Measurements from ENCODE around the gene C11orf86. TPM values are rescaled to one million over a fixed set of nuclear protein-coding genes. Genes with fewer than 3 reads are reported as not detected.

C11orf86 gene
- total RNA-seq, 1 experiment from 2014 or later = 0.25 TPM

Small RNA genes lying within 50 kb of the gene (microRNA-seq; reads per million reads assigned to microRNA genes)
- 1.6 reads per million for gene MIR3163 (ENCODE audit: borderline number of aligned reads)

Other genes starting within 250 kb of the C11orf86 start
- gene SPTBN2, start 246.1 kb upstream of the C11orf86 start, total RNA-seq (2021; ENCODE audit: unreplicated experiment) = 18.5 TPM
- gene RCE1, start 131.9 kb upstream of the C11orf86 start, total RNA-seq (2021; ENCODE audit: unreplicated experiment) = 35.3 TPM
- gene LRFN4, start 118.2 kb upstream of the C11orf86 start, total RNA-seq (2021; ENCODE audit: unreplicated experiment) = 55.4 TPM
- 24.1 TPM for gene PC, start 16.9 kb upstream of the C11orf86 start, total RNA-seq (2021; ENCODE audit: unreplicated experiment)
- gene SYT12, start 47.8 kb downstream of the C11orf86 start, total RNA-seq (2021; ENCODE audit: unreplicated experiment) = 4.3 TPM
- gene RHOD, start 81.5 kb downstream of the C11orf86 start, total RNA-seq (2021; ENCODE audit: unreplicated experiment) = 42.0 TPM
- gene KDM2A, start 144.0 kb downstream of the C11orf86 start, total RNA-seq (2021; ENCODE audit: unreplicated experiment) = 50.4 TPM